PC-9 (cell line): ENCODE data around the gene CTU1. TPM values are rescaled to one million over a fixed set of nuclear protein-coding genes. Genes with fewer than 3 reads are reported as not detected.

Source experiments
- BruUV-seq: library from RNA; stranded (reverse); fragments of 400-500 nt; replicated peaks from 2 replicates; lab custom pipeline; 2021; lab: Mats Ljungman, UMichigan
- CTCF ChIA-PET: fragments of 300-600 bp; sonication (Branson Sonifier 250); formaldehyde crosslinking; loops from one replicate; lab custom pipeline; 2022; ENCODE audit warnings: antibody characterized with exemption; lab: Charles Lee
- POLR2A ChIA-PET: fragments of 300-600 bp; sonication (Branson Sonifier 250); formaldehyde crosslinking; loops from one replicate; lab custom pipeline; 2022; ENCODE audit warnings: antibody characterized with exemption; ENCODE audit not compliant: unreplicated experiment; lab: Charles Lee
- DNase-seq, 2 experiments: peaks; one replicate each; pipeline versions ENCODE4 v3.0.0 to v3.0.0-alpha.2; 2015 to 2022; ENCODE audit warnings: mixed read lengths in 1 of 2
- H2AFZ ChIP-seq: fragments of 200-600 bp; sonication (generic); 2 replicates; pipeline ENCODE4 v1.8.1; 2017; ENCODE audit warnings: antibody characterized with exemption
- H3F3A ChIP-seq: fragments of 200-600 bp; sonication (generic); 2 replicates; pipeline ENCODE4 v1.8.1; 2017; ENCODE audit warnings: antibody characterized with exemption, mild to moderate bottlenecking, low read depth; ENCODE audit not compliant: insufficient read depth
- H3K27ac ChIP-seq: fragments of 200-600 bp; sonication (generic); 2 replicates; pipeline ENCODE4 v1.6.1; 2016; ENCODE audit warnings: mixed run types
- H3K27me3 ChIP-seq: fragments of 200-600 bp; sonication (generic); 2 replicates; pipeline ENCODE4 v1.6.1; 2016; ENCODE audit warnings: low read depth, mixed run types; ENCODE audit not compliant: insufficient read depth
- H3K36me3 ChIP-seq: fragments of 200-600 bp; sonication (generic); 2 replicates; pipeline ENCODE4 v1.6.1; 2016; ENCODE audit warnings: low read depth, mixed run types
- H3K4me1 ChIP-seq: fragments of 200-600 bp; sonication (generic); replicated peaks from 2 replicates; pipeline ENCODE4 v1.6.1; 2016; ENCODE audit warnings: mixed run types; ENCODE audit not compliant: insufficient read depth
- H3K4me2 ChIP-seq: fragments of 200-600 bp; sonication (generic); 2 replicates; pipeline ENCODE4 v1.6.1; 2017; ENCODE audit warnings: mixed run types
- H3K4me3 ChIP-seq: fragments of 200-600 bp; sonication (generic); 2 replicates; pipeline ENCODE4 v1.6.1; 2016; ENCODE audit warnings: mixed run types
- H3K79me2 ChIP-seq: fragments of 200-600 bp; sonication (generic); 2 replicates; pipeline ENCODE4 v1.6.1; 2017; ENCODE audit warnings: low read depth, mixed run types
- H3K9me2 ChIP-seq: fragments of 200-600 bp; sonication (generic); 2 replicates; pipeline ENCODE4 v1.8.1; 2017; ENCODE audit warnings: mild to moderate bottlenecking; ENCODE audit not compliant: insufficient read depth
- H3K9me3 ChIP-seq: fragments of 200-600 bp; sonication (generic); 2 replicates; pipeline ENCODE4 v1.8.1; 2016; ENCODE audit warnings: low read depth; ENCODE audit not compliant: insufficient read depth
- H4K20me1 ChIP-seq: fragments of 200-600 bp; sonication (generic); 2 replicates; pipeline ENCODE4 v1.8.1; 2017; ENCODE audit not compliant: insufficient read depth
- CTCF ChIP-seq: fragments of 200-600 bp; sonication (generic); conservative IDR thresholded peaks from 2 replicates; pipeline ENCODE4 v1.6.1; 2017; ENCODE audit warnings: mixed run types, antibody characterized with exemption, mild to moderate bottlenecking, moderate library complexity
- EZH2 ChIP-seq: fragments of 200-600 bp; sonication (generic); IDR thresholded peaks from 2 replicates; pipeline ENCODE4 v1.8.0; 2017; ENCODE audit warnings: antibody characterized with exemption, low read depth
- intact Hi-C: fragments of 100-400 bp; cut with micrococcal nuclease; formaldehyde crosslinking; loops from one replicate; pipeline ENCODE4 v1.10.0; 2022; ENCODE audit not compliant: unreplicated experiment
- total RNA-seq: library from RNA; stranded (reverse); gene quantifications from 2 replicates; pipeline ENCODE4 v1.2.3, GENCODE V29; 2021

Gene CTU1
- total RNA-seq, 1 experiment from 2014 or later: 7.2 TPM

- ChIA-PET POLR2A (no interaction called here), CTCF (interaction anchor here (0.6 to 0.9 kb wide), 2 partner anchors 73 to 86 kb away, joined by 14 to 19 read pairs; no protein-coding TSS in a partner anchor)
- Histone ChIP-seq H4K20me1 (peaks cover 23% of the 10 kb centered on the region), H2AFZ (no peak overlapping the region), H3K36me3 (no peaks in the 10 kb centered on the region), H3K4me2 (no peak overlapping the region), H3K27me3 (no peaks in the 10 kb centered on the region), H3F3A (peaks cover 31% of the 10 kb centered on the region), H3K79me2 (no peaks in the 10 kb centered on the region), H3K4me3 (no peak overlapping the region), H3K27ac (no peak overlapping the region), H3K9me2 (no peaks in the 10 kb centered on the region), H3K9me3 (no peaks in the 10 kb centered on the region), H3K4me1 (0 out of 2 replicates have a peak, but pooled peaks cover 7% of the 10 kb centered on the region)
- no TSS peak for BruUV-seq
- intact Hi-C loops: loop anchor here (1.0 kb wide), 1 partner anchor 72 kb away; no protein-coding TSS in a partner anchor
- TF ChIP-seq CTCF: no peak
- no peak for TF ChIP-seq EZH2
- DNase-seq: peak in 1 of 2 experiments; percentile 15
Observed at GRCh38 chr19:51093510-51094345, 14.5 kb downstream of the CTU1 start.

DNA sequence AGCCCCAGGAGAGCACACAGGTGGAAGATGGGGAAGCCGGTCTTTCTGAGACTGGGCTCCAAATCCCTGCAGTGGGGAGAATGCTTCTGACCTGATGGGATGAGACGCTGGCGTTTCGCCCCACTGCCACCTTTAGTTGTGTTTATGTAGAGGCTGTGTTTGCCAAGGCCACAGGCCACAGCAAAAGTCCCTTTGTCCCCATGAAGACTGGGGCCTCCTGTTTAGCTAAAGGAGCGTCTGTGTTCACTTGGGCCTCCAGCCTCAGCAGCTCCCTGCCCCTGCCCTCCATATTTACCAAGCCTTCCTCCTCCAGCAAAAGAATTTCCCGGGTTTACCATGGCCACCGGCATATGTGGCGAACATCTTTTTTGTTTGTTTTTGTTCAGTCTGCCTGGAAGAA is 15.1 kb downstream of the CTU1 start:
- Histone ChIP-seq H3K27me3 (no peaks in the 10 kb centered on the region), H3K4me2 (no peak overlapping the region), H3K27ac (no peak overlapping the region), H3K4me3 (no peak overlapping the region), H3K36me3 (no peaks in the 10 kb centered on the region), H3K79me2 (no peaks in the 10 kb centered on the region), H2AFZ (no peak overlapping the region), H3K4me1 (0 out of 2 replicates have a peak, but pooled peaks cover 7% of the 10 kb centered on the region), H4K20me1 (peaks cover 23% of the 10 kb centered on the region), H3K9me2 (no peaks in the 10 kb centered on the region), H3F3A (peaks cover 31% of the 10 kb centered on the region), H3K9me3 (no peaks in the 10 kb centered on the region)
- intact Hi-C loops: no loop called here
- ChIA-PET CTCF (no interaction called here), POLR2A (no interaction called here)
- DNase-seq: peak in 1 of 2 experiments; percentile 19
- BruUV-seq: no TSS peak
- no peak for TF ChIP-seq CTCF
- no peak for TF ChIP-seq EZH2

- Histone ChIP-seq H3K4me1 (0 out of 2 replicates have a peak, but pooled peaks cover 7% of the 10 kb centered on the region), H3K4me2 (no peak overlapping the region), H4K20me1 (peaks cover 21% of the 10 kb centered on the region), H3K36me3 (no peaks in the 10 kb centered on the region), H3K27ac (no peak overlapping the region), H3K4me3 (no peak overlapping the region), H3K79me2 (no peaks in the 10 kb centered on the region), H3K9me2 (no peaks in the 10 kb centered on the region), H3K27me3 (no peaks in the 10 kb centered on the region), H3K9me3 (no peaks in the 10 kb centered on the region), H3F3A (peaks cover 27% of the 10 kb centered on the region), H2AFZ (no peak overlapping the region)
- CTCF ChIA-PET: interaction anchor here (0.8 kb wide), 1 partner anchor 74 kb away, joined by 3 read pairs; no protein-coding TSS in a partner anchor
- intact Hi-C loops: no loop called here
- TF ChIP-seq EZH2: no peak
- TF ChIP-seq CTCF: no peak
- POLR2A ChIA-PET: no interaction called here
- DNase-seq: no peak
- BruUV-seq: no TSS peak
Observed at GRCh38 chr19:51091895-51092873, 16.0 kb downstream of the CTU1 start.
